Liver (tissue), 9 donors: ENCODE results near the gene LSAMP. TPM values are rescaled to one million over a fixed set of nuclear protein-coding genes. Genes with fewer than 3 reads are reported as not detected.

ENCODE experiments used
- DNase-seq: peaks from one replicate; pipeline ENCODE4 v3.0.0-alpha.2; 2017; ENCODE audit warnings: low spot score
- H3K27ac ChIP-seq, 2 donors: one replicate each; pipeline ENCODE4 v1.7.0; 2013; ENCODE audit warnings: inconsistent platforms in 2 of 2, low read length in 2 of 2, control low read depth in 1 of 2, low read depth in 1 of 2, mild to moderate bottlenecking in 1 of 2
- H3K27me3 ChIP-seq, 4 donors: one replicate each; pipeline versions ENCODE4 v1.6.1 to v1.7.0; 2013; ENCODE audit warnings: low read length in 3 of 4, inconsistent platforms in 1 of 4, mild to moderate bottlenecking in 1 of 4, moderate library complexity in 1 of 4; ENCODE audit not compliant: control insufficient read depth in 4 of 4, insufficient read depth in 4 of 4
- H3K36me3 ChIP-seq, 4 donors: one replicate each; pipeline versions ENCODE4 v1.6.1 to v1.7.0; 2013; ENCODE audit warnings: low read length in 3 of 4, mild to moderate bottlenecking in 3 of 4, low read depth in 1 of 4, moderate library complexity in 1 of 4; ENCODE audit not compliant: control insufficient read depth in 4 of 4, insufficient read depth in 3 of 4
- H3K4me1 ChIP-seq, 4 donors: one replicate each; pipeline versions ENCODE4 v1.6.1 to v1.7.0; 2013; ENCODE audit warnings: low read length in 3 of 4, mild to moderate bottlenecking in 3 of 4, moderate library complexity in 1 of 4; ENCODE audit not compliant: control insufficient read depth in 4 of 4, insufficient read depth in 4 of 4
- H3K4me3 ChIP-seq, 3 donors: one replicate each; pipeline versions ENCODE4 v1.6.1 to v1.7.0; 2013; ENCODE audit warnings: low read length in 3 of 3, control low read depth in 1 of 3, low read depth in 1 of 3, mild to moderate bottlenecking in 1 of 3
- H3K9ac ChIP-seq, 2 donors: one replicate each; pipeline ENCODE4 v1.7.0; 2013; ENCODE audit warnings: low read length in 2 of 2, mild to moderate bottlenecking in 2 of 2, moderate library complexity in 2 of 2, control low read depth in 1 of 2, low read depth in 1 of 2
- H3K9me3 ChIP-seq, 4 donors: one replicate each; pipeline versions ENCODE4 v1.6.1 to v1.7.0; 2013; ENCODE audit warnings: low read length in 3 of 4; ENCODE audit not compliant: control insufficient read depth in 4 of 4
- ATF3 ChIP-seq: IDR thresholded peaks from 2 replicates; pipeline ENCODE4 v1.6.1; 2016; ENCODE audit warnings: antibody characterized with exemption
- CTCF ChIP-seq: fragments of 150-350 bp; IDR thresholded peaks from 2 replicates; pipeline ENCODE4 v1.5.1; 2017; ENCODE audit warnings: improper control_type of control experiment, low read depth, low read length; ENCODE audit not compliant: missing input control
- FOXA1 ChIP-seq: IDR thresholded peaks from 2 replicates; pipeline ENCODE4 v1.6.1; 2016; ENCODE audit warnings: antibody characterized with exemption
- GABPA ChIP-seq, 2 donors: IDR thresholded peaks in 1 of 2; conservative IDR thresholded peaks in 1 of 2; 2 replicates each; pipeline ENCODE4 v1.6.1; 2016; ENCODE audit warnings: antibody characterized with exemption in 2 of 2, mild to moderate bottlenecking in 1 of 2, moderate library complexity in 1 of 2
- HNF4G ChIP-seq: IDR thresholded peaks from 2 replicates; pipeline ENCODE4 v1.6.1; 2016; ENCODE audit warnings: antibody characterized with exemption
- JUND ChIP-seq, 2 donors: IDR thresholded peaks; 2 replicates each; pipeline ENCODE4 v1.6.1; 2016; ENCODE audit warnings: antibody characterized with exemption in 2 of 2
- MAX ChIP-seq: IDR thresholded peaks from 2 replicates; pipeline ENCODE4 v1.6.1; 2016; ENCODE audit warnings: antibody characterized with exemption
- RAD21 ChIP-seq, 2 donors: IDR thresholded peaks; 2 replicates each; pipeline ENCODE4 v1.6.1; 2016; ENCODE audit warnings: antibody characterized with exemption in 2 of 2, mild to moderate bottlenecking in 2 of 2
- REST ChIP-seq: IDR thresholded peaks from 2 replicates; pipeline ENCODE4 v1.6.1; 2016; ENCODE audit warnings: antibody characterized with exemption, mild to moderate bottlenecking
- RXRA ChIP-seq, 2 donors: IDR thresholded peaks; 2 replicates each; pipeline ENCODE4 v1.6.1; 2017 to 2018; ENCODE audit warnings: antibody characterized with exemption in 2 of 2, mild to moderate bottlenecking in 1 of 2
- SP1 ChIP-seq: IDR thresholded peaks from 2 replicates; pipeline ENCODE4 v1.6.1; 2018; ENCODE audit warnings: antibody characterized with exemption, mild to moderate bottlenecking
- TAF1 ChIP-seq: conservative IDR thresholded peaks from 2 replicates; pipeline ENCODE4 v1.6.1; 2016; ENCODE audit warnings: antibody characterized with exemption, mild to moderate bottlenecking
- ZBTB33 ChIP-seq: IDR thresholded peaks from 2 replicates; pipeline ENCODE4 v1.6.1; 2016; ENCODE audit warnings: antibody characterized with exemption
- WGBS: extraction: QIAGEN DNeasy Blood & Tissue Kit; methylation state at CpG from one replicate; pipeline ENCODE4 v1.1.7; 2013; 5-methylcytosine and 5-hydroxymethylcytosine counted together
- polyA plus RNA-seq, 2 donors: library from polyadenylated mRNA; stranded (reverse) in 1 of 2; unstranded in 1 of 2; fragments of 200-250 nt in 1 of 2; fragments of >200 nt in 1 of 2; fragmentation: Nextera tagmentation in 1 of 2; extraction: Ambion mirVana in 1 of 2; gene quantifications; one replicate each; pipeline versions ENCODE4 v1.2.1 to v1.2.3, GENCODE V29; 2013 to 2015
- total RNA-seq, 2 donors: library from RNA; depleted of rRNA; stranded (reverse); fragments of >200 nt; gene quantifications; one replicate each; pipeline ENCODE4 v1.2.3, GENCODE V29; 2014
- donor health status: healthy.
- donor health status: healthy.
- donor health status: healthy.
- donor health status: healthy.
- donor health status: healthy.

Gene LSAMP
- total and polyA plus RNA-seq, 4 donors: 0.01 to 0.17 (median 0.06) TPM

- 86% methylated on average over 3 of the region's 3 CpGs for WGBS
- Histone ChIP-seq H3K4me3 (no peak overlapping the region), H3K9ac (no peak overlapping the region), H3K27ac (no peak overlapping the region), H3K36me3 (no peaks in the 10 kb centered on the region), H3K9me3 (no peaks in the 10 kb centered on the region), H3K4me1 (no peaks in the 10 kb centered on the region), H3K27me3 (no peaks in the 10 kb centered on the region)
- TF ChIP-seq REST (no peak), GABPA (IDR thresholded peaks at IDR 0.05 in 1 of 2, conservative IDR thresholded peaks at IDR 0.05 in 1 of 2) (no peak), ZBTB33 (no peak), HNF4G (no peak), FOXA1 (no peak), RXRA (IDR thresholded peaks at IDR 0.05) (no peak), SP1 (no peak), MAX (no peak), TAF1 (no peak), JUND (IDR thresholded peaks at IDR 0.05) (no peak), ATF3 (no peak)
- DNase-seq: no peak
These were observed 53.0 kb downstream of the LSAMP start for GRCh38 chr3:116392291-116392690.

- no peak for TF ChIP-seq JUND (IDR thresholded peaks at IDR 0.05)
- TF ChIP-seq CTCF: no peak
- TF ChIP-seq RAD21 (IDR thresholded peaks at IDR 0.05): no peak
- DNase-seq: no peak
- Histone ChIP-seq H3K4me3 (no peak overlapping the region), H3K4me1 (no peaks in the 10 kb centered on the region), H3K9me3 (no peaks in the 10 kb centered on the region), H3K9ac (no peak overlapping the region), H3K27me3 (no peaks in the 10 kb centered on the region), H3K27ac (no peak overlapping the region), H3K36me3 (no peaks in the 10 kb centered on the region)
- WGBS: 87% methylated on average over 23 of the region's 23 CpGs
These were observed 53.7 kb downstream of the LSAMP start for GRCh38 chr3:116391296-116392201.
